ENCODE measurements around the gene AMOTL1.

AMOTL1 gene

GRCh38 chr11:94796863-94797262 is 28.7 kb downstream of the AMOTL1 start:
- Histone ChIP-seq H3K23ac (ENCODE audit: low read length) (no peak overlapping the region), H3K4me2 (ENCODE audit: low read length) (no peak overlapping the region), H2AK5ac (ENCODE audit: low read length) (no peak overlapping the region), H4K8ac (ENCODE audit: low read depth, low read length) (no peak overlapping the region), H3K79me1 (ENCODE audit: low read length) (peaks cover 50% of the 10 kb centered on the region), H3K27me3 (ENCODE audit: insufficient read depth, low read length, poor library complexity) (no peaks in the 10 kb centered on the region), H2BK5ac (ENCODE audit: low read length) (no peak overlapping the region), H2BK15ac (replicated peaks; ENCODE audit: low read depth) (no peak overlapping the region), H3K36me3 (ENCODE audit: control insufficient read depth, insufficient read depth, low read length) (peaks cover 16% of the 10 kb centered on the region), H3K27ac (ENCODE audit: low read depth, low read length) (no peak overlapping the region), H2BK120ac (ENCODE audit: low read depth, low read length) (no peak overlapping the region), H3K18ac (ENCODE audit: low read length) (no peak overlapping the region), H3K4me1 (ENCODE audit: control insufficient read depth, low read depth, low read length) (peaks cover 6% of the 10 kb centered on the region), H3K56ac (ENCODE audit: low read length) (no peak overlapping the region), H4K5ac (ENCODE audit: low read length) (no peak overlapping the region), H3K9ac (ENCODE audit: low read length) (no peak overlapping the region), H3K4me3 (ENCODE audit: low read length) (no peak overlapping the region), H3K79me2 (ENCODE audit: control insufficient read depth, insufficient read depth, low read length) (peaks cover 74% of the 10 kb centered on the region), H3K4ac (ENCODE audit: low read depth, low read length) (no peak overlapping the region)
- no CpG with 5 or more reads among the region's 4 CpGs for WGBS (ENCODE audit: extremely low coverage, insufficient coverage, low lambda C conversion rate)
- DNase-seq, result no peak

- Histone ChIP-seq H4K5ac (ENCODE audit: low read length) (no peak overlapping the region), H3K18ac (ENCODE audit: low read length) (no peak overlapping the region), H3K4me2 (ENCODE audit: low read length) (no peak overlapping the region), H2AK5ac (ENCODE audit: low read length) (no peak overlapping the region), H3K79me1 (ENCODE audit: low read length) (peaks cover 43% of the 10 kb centered on the region), H2BK15ac (replicated peaks; ENCODE audit: low read depth) (no peak overlapping the region), H3K4ac (ENCODE audit: low read depth, low read length) (no peak overlapping the region), H3K9ac (ENCODE audit: low read length) (no peak overlapping the region), H3K79me2 (ENCODE audit: control insufficient read depth, insufficient read depth, low read length) (peaks cover 69% of the 10 kb centered on the region), H2BK120ac (ENCODE audit: low read depth, low read length) (no peak overlapping the region), H2BK5ac (ENCODE audit: low read length) (no peak overlapping the region), H4K8ac (ENCODE audit: low read depth, low read length) (no peak overlapping the region), H3K36me3 (ENCODE audit: control insufficient read depth, insufficient read depth, low read length) (peaks cover 17% of the 10 kb centered on the region), H3K27me3 (ENCODE audit: insufficient read depth, low read length, poor library complexity) (no peaks in the 10 kb centered on the region), H3K23ac (ENCODE audit: low read length) (no peak overlapping the region), H3K4me1 (ENCODE audit: control insufficient read depth, low read depth, low read length) (no peaks in the 10 kb centered on the region), H3K4me3 (ENCODE audit: low read length) (no peak overlapping the region), H3K56ac (ENCODE audit: low read length) (no peak overlapping the region), H3K27ac (ENCODE audit: low read depth, low read length) (no peak overlapping the region)
- no peak for DNase-seq
- WGBS (ENCODE audit: extremely low coverage, insufficient coverage, low lambda C conversion rate), result no CpG with 5 or more reads among the region's 17 CpGs
Observed at GRCh38 chr11:94799726-94800125, 31.6 kb downstream of the AMOTL1 start.

GRCh38 chr11:94800414-94800813 is 32.3 kb downstream of the AMOTL1 start:
- Histone ChIP-seq H2BK5ac (ENCODE audit: low read length) (no peak overlapping the region), H2BK15ac (replicated peaks; ENCODE audit: low read depth) (no peak overlapping the region), H3K4me2 (ENCODE audit: low read length) (no peak overlapping the region), H3K18ac (ENCODE audit: low read length) (no peak overlapping the region), H3K36me3 (ENCODE audit: control insufficient read depth, insufficient read depth, low read length) (peaks cover 17% of the 10 kb centered on the region), H2AK5ac (ENCODE audit: low read length) (no peak overlapping the region), H4K8ac (ENCODE audit: low read depth, low read length) (no peak overlapping the region), H3K27ac (ENCODE audit: low read depth, low read length) (no peak overlapping the region), H3K9ac (ENCODE audit: low read length) (no peak overlapping the region), H4K5ac (ENCODE audit: low read length) (no peak overlapping the region), H3K56ac (ENCODE audit: low read length) (no peak overlapping the region), H3K23ac (ENCODE audit: low read length) (no peak overlapping the region), H3K79me1 (ENCODE audit: low read length) (peaks cover 44% of the 10 kb centered on the region), H3K79me2 (ENCODE audit: control insufficient read depth, insufficient read depth, low read length) (peaks cover 71% of the 10 kb centered on the region), H3K4me1 (ENCODE audit: control insufficient read depth, low read depth, low read length) (no peaks in the 10 kb centered on the region), H3K27me3 (ENCODE audit: insufficient read depth, low read length, poor library complexity) (no peaks in the 10 kb centered on the region), H3K4ac (ENCODE audit: low read depth, low read length) (no peak overlapping the region), H2BK120ac (ENCODE audit: low read depth, low read length) (no peak overlapping the region), H3K4me3 (ENCODE audit: low read length) (no peak overlapping the region)
- no CpG with 5 or more reads among the region's 1 CpG for WGBS (ENCODE audit: extremely low coverage, insufficient coverage, low lambda C conversion rate)
- no peak for DNase-seq

- no peak overlapping the region for H3K4ac ChIP-seq (ENCODE audit: low read depth, low read length)
Observed at GRCh38 chr11:94801866-94802460, 33.8 kb downstream of the AMOTL1 start.

GRCh38 chr11:94802501-94802900 is 34.3 kb downstream of the AMOTL1 start:
- Histone ChIP-seq H3K36me3 (ENCODE audit: control insufficient read depth, insufficient read depth, low read length) (peaks cover 19% of the 10 kb centered on the region), H3K79me2 (ENCODE audit: control insufficient read depth, insufficient read depth, low read length) (peaks cover 65% of the 10 kb centered on the region), H3K23ac (ENCODE audit: low read length) (no peak overlapping the region), H2BK5ac (ENCODE audit: low read length) (no peak overlapping the region), H3K4ac (ENCODE audit: low read depth, low read length) (no peak overlapping the region), H3K9ac (ENCODE audit: low read length) (no peak overlapping the region), H3K18ac (ENCODE audit: low read length) (no peak overlapping the region), H3K79me1 (ENCODE audit: low read length) (peaks cover 43% of the 10 kb centered on the region), H3K4me1 (ENCODE audit: control insufficient read depth, low read depth, low read length) (no peaks in the 10 kb centered on the region), H3K27ac (ENCODE audit: low read depth, low read length) (no peak overlapping the region), H3K4me3 (ENCODE audit: low read length) (no peak overlapping the region), H3K56ac (ENCODE audit: low read length) (no peak overlapping the region), H3K27me3 (ENCODE audit: insufficient read depth, low read length, poor library complexity) (no peaks in the 10 kb centered on the region), H4K5ac (ENCODE audit: low read length) (no peak overlapping the region), H2BK120ac (ENCODE audit: low read depth, low read length) (no peak overlapping the region), H2AK5ac (ENCODE audit: low read length) (no peak overlapping the region), H4K8ac (ENCODE audit: low read depth, low read length) (no peak overlapping the region), H3K4me2 (ENCODE audit: low read length) (no peak overlapping the region), H2BK15ac (replicated peaks; ENCODE audit: low read depth) (no peak overlapping the region)
- no peak for DNase-seq
- no CpG with 5 or more reads among the region's 5 CpGs for WGBS (ENCODE audit: extremely low coverage, insufficient coverage, low lambda C conversion rate)

More at GRCh38 chr11:94801866-94802460, 33.8 kb downstream of the AMOTL1 start:
- no peak overlapping the region for H3K4me3 ChIP-seq (ENCODE audit: low read length)
- peaks cover 70% of the 10 kb centered on the region for H3K79me2 ChIP-seq (ENCODE audit: control insufficient read depth, insufficient read depth, low read length)
- H4K5ac ChIP-seq (ENCODE audit: low read length), result no peak overlapping the region
- no peak overlapping the region for H3K4me2 ChIP-seq (ENCODE audit: low read length)
- peaks cover 19% of the 10 kb centered on the region for H3K36me3 ChIP-seq (ENCODE audit: control insufficient read depth, insufficient read depth, low read length)
- no peak overlapping the region for H3K9ac ChIP-seq (ENCODE audit: low read length)
- no peak overlapping the region for H3K18ac ChIP-seq (ENCODE audit: low read length)
- no peak overlapping the region for H3K23ac ChIP-seq (ENCODE audit: low read length)
- no peak overlapping the region for H2AK5ac ChIP-seq (ENCODE audit: low read length)
- peaks cover 45% of the 10 kb centered on the region for H3K79me1 ChIP-seq (ENCODE audit: low read length)
- H3K27ac ChIP-seq (ENCODE audit: low read depth, low read length), result no peak overlapping the region
- H3K4me1 ChIP-seq (ENCODE audit: control insufficient read depth, low read depth, low read length), result no peaks in the 10 kb centered on the region
- H2BK15ac ChIP-seq (replicated peaks; ENCODE audit: low read depth), result no peak overlapping the region
- no peak overlapping the region for H3K56ac ChIP-seq (ENCODE audit: low read length)
- no peak for DNase-seq
- no peak overlapping the region for H4K8ac ChIP-seq (ENCODE audit: low read depth, low read length)
- H2BK120ac ChIP-seq (ENCODE audit: low read depth, low read length), result no peak overlapping the region
- H2BK5ac ChIP-seq (ENCODE audit: low read length), result no peak overlapping the region
- no CpG with 5 or more reads among the region's 4 CpGs for WGBS (ENCODE audit: extremely low coverage, insufficient coverage, low lambda C conversion rate)
- no peaks in the 10 kb centered on the region for H3K27me3 ChIP-seq (ENCODE audit: insufficient read depth, low read length, poor library complexity)

GRCh38 chr11:94803491-94803890 is 35.3 kb downstream of the AMOTL1 start:
- Histone ChIP-seq H3K18ac (ENCODE audit: low read length) (no peak overlapping the region), H2BK120ac (ENCODE audit: low read depth, low read length) (no peak overlapping the region), H3K4me3 (ENCODE audit: low read length) (no peak overlapping the region), H2BK15ac (replicated peaks; ENCODE audit: low read depth) (no peak overlapping the region), H3K56ac (ENCODE audit: low read length) (no peak overlapping the region), H4K8ac (ENCODE audit: low read depth, low read length) (no peak overlapping the region), H3K4me1 (ENCODE audit: control insufficient read depth, low read depth, low read length) (no peaks in the 10 kb centered on the region), H3K27ac (ENCODE audit: low read depth, low read length) (no peak overlapping the region), H3K4ac (ENCODE audit: low read depth, low read length) (no peak overlapping the region), H3K79me1 (ENCODE audit: low read length) (peaks cover 39% of the 10 kb centered on the region), H4K5ac (ENCODE audit: low read length) (no peak overlapping the region), H2AK5ac (ENCODE audit: low read length) (no peak overlapping the region), H3K27me3 (ENCODE audit: insufficient read depth, low read length, poor library complexity) (no peaks in the 10 kb centered on the region), H2BK5ac (ENCODE audit: low read length) (no peak overlapping the region), H3K23ac (ENCODE audit: low read length) (no peak overlapping the region), H3K9ac (ENCODE audit: low read length) (no peak overlapping the region), H3K79me2 (ENCODE audit: control insufficient read depth, insufficient read depth, low read length) (peaks cover 57% of the 10 kb centered on the region), H3K4me2 (ENCODE audit: low read length) (no peak overlapping the region), H3K36me3 (ENCODE audit: control insufficient read depth, insufficient read depth, low read length) (peaks cover 17% of the 10 kb centered on the region)
- DNase-seq, result no peak

Measured in mesendoderm (in vitro differentiated cells).